Common myeloid progenitor, CD34-positive (primary cell): ENCODE data around the gene SHISA6.

Experiments used
- CTCF ChIA-PET: fragments of 350-600 bp; sonication (Branson Sonifier 250); formaldehyde crosslinking; loops from one replicate; lab custom pipeline; 2021; ENCODE audit warnings: antibody characterized with exemption; lab: Charles Lee
- POLR2A ChIA-PET: fragments of 350-600 bp; sonication (Branson Sonifier 250); formaldehyde crosslinking; loops from one replicate; lab custom pipeline; 2021; ENCODE audit warnings: antibody characterized with exemption; lab: Charles Lee
- DNase-seq, 3 donors: peaks; one replicate each; pipeline versions ENCODE4 v3.0.0 to v3.0.0-alpha.2; 2013
- H3K27ac ChIP-seq, 2 experiments: 1 replicate in 1 of 2; 2 replicates in 1 of 2; pipeline ENCODE4 v1.7.0; 2013; ENCODE audit warnings: inconsistent platforms in 2 of 2, low read length in 2 of 2, mild to moderate bottlenecking in 2 of 2, low read depth in 1 of 2, moderate library complexity in 1 of 2; ENCODE audit not compliant: severe bottlenecking in 2 of 2, insufficient read depth in 1 of 2, poor library complexity in 1 of 2
- H3K27me3 ChIP-seq, 5 experiments: replicated peaks in 2 of 5; 1 replicate in 3 of 5; 2 replicates in 2 of 5; pipeline versions ENCODE4 v1.6.1 to v1.7.0; 2013; ENCODE audit warnings: low read length in 4 of 5, mild to moderate bottlenecking in 2 of 5, moderate library complexity in 2 of 5, inconsistent platforms in 1 of 5; ENCODE audit not compliant: insufficient read depth in 5 of 5, control insufficient read depth in 4 of 5
- H3K36me3 ChIP-seq, 4 experiments: 1 replicate in 2 of 4; 2 replicates in 2 of 4; pipeline versions ENCODE4 v1.6.1 to v1.7.0; 2013; ENCODE audit warnings: low read length in 3 of 4, control low read depth in 1 of 4, mild to moderate bottlenecking in 1 of 4; ENCODE audit not compliant: control insufficient read depth in 4 of 4, insufficient read depth in 4 of 4
- H3K4me1 ChIP-seq, 4 experiments: 1 replicate in 3 of 4; 2 replicates in 1 of 4; pipeline versions ENCODE4 v1.6.1 to v1.7.1; 2013; ENCODE audit warnings: low read length in 3 of 4, mild to moderate bottlenecking in 3 of 4, control low read depth in 1 of 4, inconsistent platforms in 1 of 4, moderate library complexity in 1 of 4; ENCODE audit not compliant: control insufficient read depth in 4 of 4, insufficient read depth in 4 of 4; ENCODE audit errors: control extremely low read depth in 1 of 4
- H3K4me3 ChIP-seq, 7 experiments: 1 replicate in 4 of 7; 2 replicates in 3 of 7; pipeline versions ENCODE4 v1.5.1 to v1.7.0; 2013; ENCODE audit warnings: mild to moderate bottlenecking in 7 of 7, low read length in 6 of 7, moderate library complexity in 6 of 7, inconsistent platforms in 2 of 7, low read depth in 2 of 7, control low read depth in 1 of 7; ENCODE audit not compliant: insufficient read depth in 4 of 7, control insufficient read depth in 1 of 7; ENCODE audit errors: extremely low read depth in 1 of 7
- H3K9me3 ChIP-seq, 5 experiments: 1 replicate in 4 of 5; 2 replicates in 1 of 5; pipeline versions ENCODE4 v1.6.1 to v1.7.1; 2013; ENCODE audit warnings: low read length in 4 of 5, mild to moderate bottlenecking in 2 of 5, inconsistent platforms in 1 of 5, low read depth in 1 of 5, moderate library complexity in 1 of 5; ENCODE audit not compliant: control insufficient read depth in 4 of 5, insufficient read depth in 2 of 5; ENCODE audit errors: control extremely low read depth in 1 of 5
- WGBS: methylation state at CpG from one replicate; pipeline ENCODE4 v1.1.5; 2013; ENCODE audit not compliant: insufficient coverage; 5-methylcytosine and 5-hydroxymethylcytosine counted together

The SHISA6 gene

DNA sequence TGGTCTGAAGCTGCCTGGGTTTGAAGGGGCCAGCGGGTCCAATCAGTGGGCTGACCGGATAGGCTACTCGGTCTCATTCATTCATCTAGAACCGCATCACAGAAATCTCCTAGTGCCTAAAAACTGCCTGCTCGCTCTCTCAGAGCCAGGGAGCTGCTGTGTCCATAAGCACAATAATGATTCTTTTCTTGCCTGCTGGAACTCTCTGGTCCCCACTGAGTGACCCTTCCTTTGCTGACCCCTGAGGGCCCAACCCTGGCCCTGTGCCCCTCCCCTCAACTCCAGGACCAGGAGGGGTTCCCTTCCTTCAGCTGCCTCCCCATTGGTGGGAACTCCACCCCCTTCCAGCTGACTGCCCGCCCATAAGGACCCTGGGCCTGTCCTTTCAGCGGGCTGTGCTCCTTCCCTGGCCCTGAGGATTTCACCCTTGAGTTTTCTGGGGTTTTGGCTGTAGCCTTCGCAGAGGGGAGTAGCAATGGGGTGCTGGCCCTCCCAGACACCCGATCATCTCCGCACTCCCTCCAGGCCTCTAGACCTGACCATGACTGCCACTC is 317.7 kb downstream of the SHISA6 start:
- no peak for DNase-seq
- no peaks in the 10 kb centered on the region for H3K4me1 ChIP-seq
- H3K27ac ChIP-seq, result no peak overlapping the region
- CTCF ChIA-PET, result no interaction called here
- no peaks in the 10 kb centered on the region for H3K27me3 ChIP-seq
- POLR2A ChIA-PET, result no interaction called here
- no peak overlapping the region for H3K4me3 ChIP-seq
- 97% methylated on average over 8 of the region's 10 CpGs for WGBS
- H3K9me3 ChIP-seq, result peaks cover 0 to 4% (median 0%) of the 10 kb centered on the region in 5 experiments
- H3K36me3 ChIP-seq, result no peaks in the 10 kb centered on the region

DNA sequence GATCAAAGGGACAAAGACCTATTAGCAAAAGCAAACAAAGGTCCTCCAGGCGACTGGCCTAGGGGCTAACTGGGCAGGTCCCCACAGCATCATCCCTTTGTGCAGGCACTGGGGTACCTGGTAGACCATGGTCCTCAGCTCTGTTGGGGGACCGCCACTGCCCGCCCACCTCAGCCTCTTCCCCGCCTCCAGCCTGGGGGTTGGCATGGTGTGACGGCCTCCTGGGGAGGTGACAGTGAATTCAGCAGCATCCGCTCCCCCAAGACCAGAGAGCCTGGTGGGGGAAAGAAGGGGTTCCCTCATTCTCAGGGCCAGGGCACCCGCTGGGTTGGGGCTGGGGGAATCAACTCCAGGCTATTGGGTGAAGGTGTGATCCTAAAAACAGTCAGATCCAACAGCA is 318.6 kb downstream of the SHISA6 start:
- Histone ChIP-seq H3K9me3 (peaks cover 0 to 4% (median 0%) of the 10 kb centered on the region in 5 experiments), H3K4me1 (no peaks in the 10 kb centered on the region), H3K4me3 (no peak overlapping the region), H3K27ac (no peak overlapping the region), H3K27me3 (no peaks in the 10 kb centered on the region), H3K36me3 (no peaks in the 10 kb centered on the region)
- CTCF ChIA-PET, result no interaction called here
- POLR2A ChIA-PET, result no interaction called here
- DNase-seq, result no peak
- WGBS, result 78% methylated on average over 4 of the region's 7 CpGs

GRCh38 chr17:11561281-11561680 is 320.3 kb downstream of the SHISA6 start:
- Histone ChIP-seq H3K36me3 (no peaks in the 10 kb centered on the region), H3K27me3 (no peaks in the 10 kb centered on the region), H3K9me3 (peaks cover 0 to 4% (median 0%) of the 10 kb centered on the region in 5 experiments), H3K4me1 (no peaks in the 10 kb centered on the region), H3K27ac (no peak overlapping the region), H3K4me3 (no peak overlapping the region)
- ChIA-PET CTCF (no interaction called here), POLR2A (no interaction called here)
- no peak for DNase-seq
- WGBS, result 100% methylated on average over 1 of the region's 1 CpG

DNA sequence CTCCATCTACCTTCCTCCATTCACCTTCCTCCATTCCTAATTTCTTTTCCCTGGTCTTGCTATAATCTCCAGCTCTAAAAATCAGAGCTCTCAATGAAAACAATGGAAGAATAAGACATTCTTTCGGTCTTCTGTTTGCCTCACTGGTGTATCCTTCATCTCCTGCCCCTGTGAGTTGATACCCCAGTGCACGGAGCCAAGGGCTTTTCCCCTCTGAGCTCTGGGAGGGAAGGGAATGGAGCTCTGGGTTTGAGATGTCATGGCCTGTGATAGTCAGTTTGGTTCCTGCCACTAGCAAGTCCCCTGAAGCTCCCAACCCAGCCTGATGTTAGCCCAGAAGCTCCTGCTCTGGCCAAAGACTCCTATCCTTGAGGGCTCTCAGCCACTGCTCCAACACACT is 320.7 kb downstream of the SHISA6 start:
- 100% methylated on average over 1 of the region's 2 CpGs for whole genome bisulfite sequencing
- Histone ChIP-seq H3K36me3 (no peaks in the 10 kb centered on the region), H3K9me3 (peaks cover 0 to 4% (median 0%) of the 10 kb centered on the region in 5 experiments), H3K27me3 (no peaks in the 10 kb centered on the region), H3K4me1 (no peaks in the 10 kb centered on the region), H3K4me3 (no peak overlapping the region), H3K27ac (no peak overlapping the region)
- POLR2A ChIA-PET, result no interaction called here
- no peak for DNase-seq
- CTCF ChIA-PET, result no interaction called here

DNA sequence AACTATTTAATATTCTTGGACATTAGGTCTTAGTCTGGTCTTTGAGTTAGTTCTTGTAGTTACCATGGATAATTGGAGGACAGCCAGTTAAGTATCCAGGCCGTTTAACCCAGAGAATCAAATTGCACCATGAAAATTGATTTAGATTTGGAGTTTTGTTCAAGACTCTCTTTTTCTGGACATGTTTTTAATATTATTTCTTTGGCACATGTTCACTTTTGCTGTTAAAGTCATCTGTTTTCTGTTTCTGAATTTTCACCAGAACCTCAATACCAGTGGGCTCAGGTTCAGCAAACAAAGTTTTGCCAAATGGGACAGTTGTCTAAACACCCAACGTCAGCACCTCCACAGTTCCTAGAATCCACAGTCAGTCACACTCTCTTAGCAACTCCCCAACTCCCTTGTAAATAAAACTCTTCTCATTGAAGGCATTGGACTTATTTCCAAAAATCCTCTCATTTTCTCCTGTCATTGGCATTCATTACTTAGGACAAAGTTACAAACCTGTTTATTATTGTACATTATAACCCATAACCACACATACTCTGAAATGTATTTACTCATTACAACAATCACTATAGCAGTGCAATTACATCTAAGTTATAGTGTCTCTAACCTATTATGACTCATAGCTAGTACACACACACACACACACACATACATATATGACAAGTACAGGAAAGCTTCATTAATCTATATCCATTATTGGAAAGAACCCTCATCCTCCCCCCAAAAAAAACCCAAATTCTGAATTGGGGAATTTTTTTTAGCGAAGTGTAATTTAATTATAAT is 323.8 kb downstream of the SHISA6 start:
- H3K4me1 ChIP-seq, result no peaks in the 10 kb centered on the region
- H3K27ac ChIP-seq, result no peak overlapping the region
- H3K9me3 ChIP-seq, result no peaks in the 10 kb centered on the region
- H3K4me3 ChIP-seq, result no peak overlapping the region
- DNase-seq, result no peak
- 69% methylated on average over 2 of the region's 3 CpGs for WGBS
- no peaks in the 10 kb centered on the region for H3K27me3 ChIP-seq
- CTCF ChIA-PET, result no interaction called here
- POLR2A ChIA-PET, result no interaction called here
- H3K36me3 ChIP-seq, result no peaks in the 10 kb centered on the region

DNA sequence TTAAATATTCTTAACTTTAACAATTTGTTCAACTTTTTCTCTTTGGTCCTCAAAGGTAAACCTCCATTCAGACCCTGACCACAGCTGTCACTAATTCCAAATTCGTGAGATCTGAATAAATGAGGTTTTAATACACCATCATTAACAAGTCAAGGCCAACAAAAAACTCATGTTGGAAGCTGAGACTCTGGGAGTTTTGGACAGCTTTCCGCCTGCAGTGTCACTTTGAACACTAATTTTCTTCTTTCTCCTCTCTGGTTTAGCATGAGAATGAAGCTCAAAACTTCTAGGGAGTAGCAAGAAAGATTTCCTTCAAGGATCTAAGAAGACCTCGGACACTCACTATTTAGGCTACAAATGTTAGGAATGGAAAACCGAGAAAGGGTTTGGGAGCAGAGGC is 324.6 kb downstream of the SHISA6 start:
- no peak for DNase-seq
- POLR2A ChIA-PET, result no interaction called here
- CTCF ChIA-PET, result no interaction called here
- H3K4me1 ChIP-seq, result no peaks in the 10 kb centered on the region
- no peaks in the 10 kb centered on the region for H3K36me3 ChIP-seq
- no peak overlapping the region for H3K27ac ChIP-seq
- 92% methylated on average over 4 of the region's 4 CpGs for WGBS
- no peak overlapping the region for H3K4me3 ChIP-seq
- H3K27me3 ChIP-seq, result no peaks in the 10 kb centered on the region
- no peaks in the 10 kb centered on the region for H3K9me3 ChIP-seq

DNA sequence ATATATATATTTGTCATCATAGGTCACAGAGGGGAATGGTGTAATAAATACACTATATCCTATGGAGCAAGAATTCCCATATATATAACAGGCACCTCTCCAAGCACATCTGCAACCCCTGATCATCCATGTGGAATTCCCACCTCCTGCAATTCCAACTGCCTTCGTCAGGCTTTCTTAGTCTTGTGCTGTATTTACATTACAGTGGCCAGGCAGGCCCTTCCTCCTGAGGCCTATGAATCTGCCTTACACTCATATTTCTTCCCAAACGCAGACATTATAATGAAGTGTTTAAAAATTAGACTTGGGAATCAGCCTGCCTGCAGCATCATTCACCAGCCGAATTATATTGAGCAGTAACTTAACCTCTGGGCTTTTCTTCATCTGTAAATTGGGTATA is 338.0 kb downstream of the SHISA6 start:
- no peak for DNase-seq
- no CpG with 5 or more reads among the region's 3 CpGs for WGBS
- CTCF ChIA-PET, result no interaction called here
- H3K9me3 ChIP-seq, result peaks cover 0 to 7% (median 2%) of the 10 kb centered on the region in 5 experiments
- POLR2A ChIA-PET, result no interaction called here
- H3K27ac ChIP-seq, result no peak overlapping the region
- H3K36me3 ChIP-seq, result no peaks in the 10 kb centered on the region
- no peaks in the 10 kb centered on the region for H3K4me1 ChIP-seq
- H3K27me3 ChIP-seq, result no peaks in the 10 kb centered on the region
- no peak overlapping the region for H3K4me3 ChIP-seq
